SJCRH30 (cell line): ENCODE results near the gene RAB6A. TPM values are rescaled to one million over a fixed set of nuclear protein-coding genes. Genes with fewer than 3 reads are reported as not detected.

ENCODE experiments used
- DNase-seq, 2 experiments: peaks; one replicate each; pipeline ENCODE4 v3.0.0-alpha.2; 2015 to 2020
- H3K27ac ChIP-seq: fragments of 250-450 bp; sonication (Bioruptor Pico); 2 replicates; pipeline ENCODE4 v1.5.1; 2020; ENCODE audit warnings: mild to moderate bottlenecking, moderate library complexity
- H3K27me3 ChIP-seq: fragments of 250-450 bp; sonication (Bioruptor Pico); 2 replicates; pipeline ENCODE4 v1.5.1; 2020; ENCODE audit warnings: mild to moderate bottlenecking, moderate library complexity
- H3K36me3 ChIP-seq: fragments of 250-450 bp; sonication (Bioruptor Pico); 2 replicates; pipeline ENCODE4 v1.5.1; 2020; ENCODE audit warnings: mild to moderate bottlenecking, moderate library complexity
- H3K4me1 ChIP-seq: fragments of 250-450 bp; sonication (Bioruptor Pico); 2 replicates; pipeline ENCODE4 v1.5.1; 2020; ENCODE audit warnings: mild to moderate bottlenecking, moderate library complexity
- H3K4me3 ChIP-seq: fragments of 250-450 bp; sonication (Bioruptor Pico); 2 replicates; pipeline ENCODE4 v1.5.1; 2020; ENCODE audit warnings: mild to moderate bottlenecking, moderate library complexity
- H3K9me3 ChIP-seq: fragments of 250-450 bp; sonication (Bioruptor Pico); replicated peaks from 2 replicates; pipeline ENCODE4 v1.5.1; 2020; ENCODE audit warnings: mild to moderate bottlenecking, moderate library complexity
- total RNA-seq: library from RNA; depleted of rRNA; stranded (reverse); fragments of >200 nt; shearing (Covaris generic); gene quantifications from 2 replicates; pipeline ENCODE4 v1.2.3, GENCODE V29; 2014

Gene RAB6A
- total RNA-seq, 1 experiment from 2014 or later = 74.7 TPM

- H3K4me3 ChIP-seq = no peak overlapping the region
- H3K9me3 ChIP-seq = no peaks in the 10 kb centered on the region
- peak; percentile 70 to 83 for DNase-seq
- H3K36me3 ChIP-seq = no peaks in the 10 kb centered on the region
- no peak overlapping the region for H3K27ac ChIP-seq
- no peaks in the 10 kb centered on the region for H3K4me1 ChIP-seq
- no peaks in the 10 kb centered on the region for H3K27me3 ChIP-seq
These were observed 99.7 kb downstream of the RAB6A start for GRCh38 chr11:73661035-73661628.

GRCh38 chr11:73660497-73661034, 100.3 kb downstream of the RAB6A start:
- no peaks in the 10 kb centered on the region for H3K4me1 ChIP-seq
- H3K27ac ChIP-seq = no peak overlapping the region
- no peaks in the 10 kb centered on the region for H3K27me3 ChIP-seq
- H3K9me3 ChIP-seq = no peaks in the 10 kb centered on the region
- H3K4me3 ChIP-seq = no peak overlapping the region
- H3K36me3 ChIP-seq = no peaks in the 10 kb centered on the region
- DNase-seq = no peak

- no peak for DNase-seq
- Histone ChIP-seq H3K9me3 (no peaks in the 10 kb centered on the region), H3K36me3 (no peaks in the 10 kb centered on the region), H3K4me1 (no peaks in the 10 kb centered on the region), H3K27me3 (no peaks in the 10 kb centered on the region), H3K4me3 (no peak overlapping the region), H3K27ac (no peak overlapping the region)
These were observed 100.9 kb downstream of the RAB6A start for GRCh38 chr11:73659961-73660360.

- H3K4me3 ChIP-seq = no peak overlapping the region
- H3K4me1 ChIP-seq = peaks cover 7% of the 10 kb centered on the region
- no peaks in the 10 kb centered on the region for H3K27me3 ChIP-seq
- no peak for DNase-seq
- no peaks in the 10 kb centered on the region for H3K9me3 ChIP-seq
- no peak overlapping the region for H3K27ac ChIP-seq
- H3K36me3 ChIP-seq = no peaks in the 10 kb centered on the region
These were observed 103.9 kb downstream of the RAB6A start for GRCh38 chr11:73656985-73657384.

- Histone ChIP-seq H3K36me3 (no peaks in the 10 kb centered on the region), H3K27me3 (no peaks in the 10 kb centered on the region), H3K9me3 (no peaks in the 10 kb centered on the region), H3K4me1 (peaks cover 14% of the 10 kb centered on the region), H3K27ac (no peak overlapping the region), H3K4me3 (no peak overlapping the region)
- no peak for DNase-seq
These were observed 105.2 kb downstream of the RAB6A start for GRCh38 chr11:73655686-73656085.

DNA sequence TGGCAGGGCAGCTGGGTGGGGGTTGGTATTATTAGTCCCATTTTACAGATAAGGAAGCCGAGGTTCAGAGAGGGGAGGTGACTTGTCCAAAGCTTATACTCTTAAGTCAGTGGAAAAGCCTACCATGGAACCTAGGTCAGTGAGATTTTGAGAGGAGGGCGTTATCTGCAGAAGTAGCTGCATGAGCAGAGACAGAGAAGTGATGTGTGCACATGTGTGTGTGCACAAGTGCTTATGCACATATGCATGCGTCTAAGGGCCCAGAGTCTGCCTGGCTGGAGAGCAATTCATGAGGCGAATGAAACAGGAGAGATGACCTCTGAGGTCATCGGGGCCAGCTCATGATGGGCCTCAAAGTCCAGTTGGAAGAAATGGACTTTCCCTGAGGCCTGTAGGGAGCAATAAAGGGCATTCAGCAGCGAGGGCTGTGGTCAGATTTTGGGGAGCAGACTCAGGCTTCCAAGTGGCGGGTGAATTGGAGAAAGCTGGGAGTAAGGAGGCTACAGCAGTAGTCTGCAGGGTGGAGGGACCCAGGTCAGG, 106.3 kb downstream of the RAB6A start:
- H3K4me1 ChIP-seq = peaks cover 14% of the 10 kb centered on the region
- no peaks in the 10 kb centered on the region for H3K27me3 ChIP-seq
- no peak overlapping the region for H3K4me3 ChIP-seq
- H3K9me3 ChIP-seq = no peaks in the 10 kb centered on the region
- no peak for DNase-seq
- no peak overlapping the region for H3K27ac ChIP-seq
- H3K36me3 ChIP-seq = no peaks in the 10 kb centered on the region

DNA sequence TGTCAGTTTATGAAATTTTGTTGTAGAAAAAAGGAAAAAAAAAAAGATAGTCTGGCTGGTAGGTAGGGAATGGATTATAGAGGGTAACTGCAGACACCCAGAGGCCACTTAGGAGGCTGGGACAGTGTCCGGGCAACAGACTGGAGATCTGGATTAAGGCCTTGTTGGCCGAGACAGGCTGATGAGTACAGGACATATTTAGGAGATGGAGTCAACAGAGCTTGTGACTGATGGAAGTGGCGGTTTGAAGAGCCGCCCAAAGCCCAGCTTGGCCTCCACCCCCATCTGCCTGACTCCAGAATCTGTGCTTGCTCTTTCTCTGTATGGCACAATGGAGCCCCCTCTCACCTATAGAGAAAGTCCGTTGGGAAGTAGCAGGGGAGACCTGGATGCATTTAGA, 106.9 kb downstream of the RAB6A start:
- H3K9me3 ChIP-seq = no peaks in the 10 kb centered on the region
- H3K27ac ChIP-seq = no peak overlapping the region
- no peaks in the 10 kb centered on the region for H3K36me3 ChIP-seq
- no peak for DNase-seq
- no peaks in the 10 kb centered on the region for H3K27me3 ChIP-seq
- peaks cover 14% of the 10 kb centered on the region for H3K4me1 ChIP-seq
- H3K4me3 ChIP-seq = no peak overlapping the region

DNA sequence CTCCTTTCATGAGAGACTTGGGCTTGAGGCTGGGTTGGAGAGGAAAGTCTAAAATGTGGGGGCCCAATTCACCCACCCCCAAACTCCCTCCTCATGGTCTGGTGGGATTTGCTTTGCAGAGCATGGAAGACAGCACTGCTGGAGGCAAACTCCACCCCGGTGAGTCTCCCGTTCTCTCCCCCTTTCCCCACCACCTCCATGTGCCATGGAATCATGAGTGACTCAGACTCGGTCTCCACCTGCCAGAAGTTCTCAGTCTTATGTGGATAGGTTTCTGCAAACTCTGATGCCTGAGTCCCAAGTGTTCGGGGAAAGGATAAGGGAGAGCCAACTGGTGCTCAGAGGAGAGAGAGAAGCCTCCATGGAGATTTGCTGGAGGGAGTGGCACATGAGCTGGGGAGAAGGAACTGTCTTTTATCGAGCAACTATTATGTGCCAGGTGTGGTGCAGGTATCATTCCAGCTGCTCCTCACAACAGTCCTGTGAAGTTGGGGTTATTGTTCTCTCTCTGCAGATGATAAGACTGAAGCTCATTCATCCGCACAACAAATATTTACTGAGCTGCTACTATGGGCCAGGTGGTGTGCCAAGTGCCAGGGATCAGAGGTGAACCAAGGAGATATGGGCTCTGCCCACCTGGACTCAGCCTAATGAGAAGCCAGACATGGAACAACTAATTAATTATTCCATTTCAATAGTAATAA, 107.9 kb downstream of the RAB6A start:
- no peaks in the 10 kb centered on the region for H3K9me3 ChIP-seq
- DNase-seq = peak; percentile 78 to 88
- no peaks in the 10 kb centered on the region for H3K36me3 ChIP-seq
- peaks cover 14% of the 10 kb centered on the region for H3K4me1 ChIP-seq
- H3K4me3 ChIP-seq = no peak overlapping the region
- H3K27ac ChIP-seq = peak overlapping the region; percentile 91
- no peaks in the 10 kb centered on the region for H3K27me3 ChIP-seq

DNA sequence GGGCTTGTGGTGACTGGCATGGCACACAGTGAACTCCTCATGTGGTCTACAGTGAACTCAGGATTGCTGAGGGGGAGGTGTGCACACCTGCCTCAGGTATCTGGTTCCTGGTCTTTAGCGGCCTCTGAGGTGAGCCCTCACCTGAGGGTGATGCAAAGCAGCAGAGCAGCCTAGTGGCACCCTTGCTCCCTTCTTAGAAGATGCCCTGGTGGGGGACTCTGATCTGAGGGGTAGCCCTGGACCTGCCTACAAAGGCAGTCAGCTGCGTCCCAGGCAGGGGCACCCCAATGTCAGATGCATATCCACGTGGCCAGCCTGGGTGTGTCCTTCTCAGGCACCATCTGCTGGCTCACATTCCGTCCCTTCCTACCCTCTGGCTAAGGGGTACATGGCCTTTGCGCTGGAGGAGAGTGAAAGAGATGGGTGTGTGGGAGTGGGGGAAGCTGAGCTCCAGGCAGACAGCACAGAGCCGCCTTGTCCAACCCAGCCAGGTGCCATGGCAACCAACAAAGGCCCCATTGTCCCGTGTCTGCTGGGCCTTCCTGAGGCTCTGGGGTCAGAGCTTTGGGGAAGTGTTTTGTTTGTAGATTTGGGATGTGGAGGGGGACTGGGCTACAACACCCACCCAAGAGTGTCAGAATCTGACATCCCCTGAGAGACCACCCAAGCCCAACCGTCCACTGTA, 108.7 kb downstream of the RAB6A start:
- peak overlapping the region; percentile 91 for H3K27ac ChIP-seq
- peak; percentile 93 to 96 for DNase-seq
- H3K4me3 ChIP-seq = no peak overlapping the region
- H3K36me3 ChIP-seq = no peaks in the 10 kb centered on the region
- H3K4me1 ChIP-seq = peaks cover 16% of the 10 kb centered on the region
- no peaks in the 10 kb centered on the region for H3K9me3 ChIP-seq
- no peaks in the 10 kb centered on the region for H3K27me3 ChIP-seq

GRCh38 chr11:73651661-73652045, 109.2 kb downstream of the RAB6A start:
- Histone ChIP-seq H3K27me3 (no peaks in the 10 kb centered on the region), H3K36me3 (no peaks in the 10 kb centered on the region)

GRCh38 chr11:73651252-73651651, 109.6 kb downstream of the RAB6A start:
- Histone ChIP-seq H3K4me1 (peaks cover 16% of the 10 kb centered on the region), H3K27me3 (no peaks in the 10 kb centered on the region), H3K4me3 (no peak overlapping the region), H3K9me3 (no peaks in the 10 kb centered on the region), H3K27ac (no peak overlapping the region), H3K36me3 (no peaks in the 10 kb centered on the region)
- DNase-seq = no peak

More at GRCh38 chr11:73651661-73652045, 109.2 kb downstream of the RAB6A start:
- Histone ChIP-seq H3K27ac (peak overlapping the region; percentile 91), H3K4me1 (peaks cover 16% of the 10 kb centered on the region), H3K4me3 (no peak overlapping the region), H3K9me3 (no peaks in the 10 kb centered on the region)
- DNase-seq = no peak

DNA sequence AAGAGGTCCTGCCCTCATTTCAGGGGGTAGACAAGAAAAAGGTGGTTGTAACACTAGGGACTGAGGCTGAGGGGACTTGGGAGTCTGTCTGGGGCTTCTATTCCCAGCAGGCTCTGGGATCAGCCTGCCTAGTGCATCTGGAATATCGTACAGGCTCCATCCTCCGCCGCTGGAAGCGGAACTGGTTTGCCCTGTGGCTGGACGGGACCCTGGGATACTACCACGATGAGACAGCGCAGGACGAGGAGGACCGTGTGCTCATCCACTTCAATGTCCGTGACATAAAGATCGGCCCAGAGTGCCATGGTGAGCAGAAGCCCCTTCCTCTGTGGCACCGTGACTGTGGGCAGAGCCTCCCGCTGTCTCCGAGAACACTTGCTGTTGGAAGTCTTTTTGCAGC, 110.5 kb downstream of the RAB6A start:
- H3K4me3 ChIP-seq = no peak overlapping the region
- H3K27ac ChIP-seq = no peak overlapping the region
- no peak for DNase-seq
- H3K4me1 ChIP-seq = peaks cover 16% of the 10 kb centered on the region
- no peaks in the 10 kb centered on the region for H3K27me3 ChIP-seq
- H3K9me3 ChIP-seq = no peaks in the 10 kb centered on the region
- H3K36me3 ChIP-seq = no peaks in the 10 kb centered on the region

DNA sequence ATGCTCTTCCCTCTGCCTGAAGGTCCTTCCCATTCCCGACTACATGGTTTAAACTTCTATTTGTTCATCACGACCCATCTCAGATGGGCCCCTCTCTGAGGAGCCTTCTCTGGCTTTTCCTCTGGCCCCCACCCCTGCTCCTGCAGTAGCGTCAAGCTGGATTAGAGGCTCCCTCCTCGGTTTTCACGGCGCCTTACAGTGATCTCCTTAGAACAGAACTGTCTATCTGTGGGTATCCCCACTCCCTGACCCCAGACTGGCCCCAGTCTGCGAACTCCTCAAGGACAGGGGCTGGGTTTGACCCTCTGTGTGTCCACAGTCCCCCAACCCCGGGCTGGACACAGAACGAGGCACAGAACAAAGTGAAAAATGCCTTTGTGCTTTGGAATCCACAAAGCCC, 111.7 kb downstream of the RAB6A start:
- Histone ChIP-seq H3K36me3 (no peaks in the 10 kb centered on the region), H3K4me1 (peaks cover 16% of the 10 kb centered on the region), H3K4me3 (no peak overlapping the region), H3K27me3 (no peaks in the 10 kb centered on the region), H3K9me3 (no peaks in the 10 kb centered on the region), H3K27ac (no peak overlapping the region)
- DNase-seq = no peak

- no peak for DNase-seq
- Histone ChIP-seq H3K4me1 (peaks cover 16% of the 10 kb centered on the region), H3K9me3 (no peaks in the 10 kb centered on the region)
These were observed 112.3 kb downstream of the RAB6A start for GRCh38 chr11:73648571-73649046.

DNA sequence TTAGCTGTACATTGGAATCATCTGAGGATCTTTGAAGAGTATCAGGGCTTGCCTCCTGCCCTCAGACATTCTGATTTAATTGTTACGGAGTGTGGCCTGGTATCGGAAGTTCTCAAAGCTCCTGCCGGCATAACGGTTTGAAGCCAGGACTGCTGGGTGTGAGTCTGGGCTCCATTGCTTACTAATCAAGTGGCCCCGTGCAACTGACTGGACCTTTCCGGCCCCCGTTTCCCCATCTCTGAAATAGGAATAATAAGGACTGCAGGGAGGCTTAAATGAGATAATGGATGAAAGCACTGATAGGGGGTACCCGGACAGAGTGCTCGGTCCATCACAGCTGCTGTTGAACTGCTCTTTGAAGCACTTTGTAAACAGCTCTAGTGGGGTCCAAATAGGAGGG, 112.8 kb downstream of the RAB6A start:
- no peaks in the 10 kb centered on the region for H3K27me3 ChIP-seq
- no peaks in the 10 kb centered on the region for H3K36me3 ChIP-seq
- no peak for DNase-seq

More at GRCh38 chr11:73648571-73649046, 112.3 kb downstream of the RAB6A start:
- no peaks in the 10 kb centered on the region for H3K27me3 ChIP-seq
- no peaks in the 10 kb centered on the region for H3K36me3 ChIP-seq
- H3K4me3 ChIP-seq = no peak overlapping the region
- no peak overlapping the region for H3K27ac ChIP-seq

More for the DNA sequence above, 112.8 kb downstream of the RAB6A start:
- Histone ChIP-seq H3K4me3 (no peak overlapping the region), H3K27ac (no peak overlapping the region), H3K4me1 (peaks cover 16% of the 10 kb centered on the region), H3K9me3 (no peaks in the 10 kb centered on the region)
